Activated naive CD8-positive, alpha-beta T cell (primary cell): ENCODE measurements around the gene MAPT.
A peak's percentile ranks its signal among the peaks of the same experiment; 100 is the strongest.

Experiments used
- H3K27ac Mint-ChIP-seq: one replicate; pipeline ENCODE4 v1.8.0; 2021; ENCODE audit warnings: mixed read lengths
- H3K27me3 Mint-ChIP-seq: one replicate; pipeline ENCODE4 v1.8.0; 2021; ENCODE audit warnings: mixed read lengths
- H3K36me3 Mint-ChIP-seq: one replicate; pipeline ENCODE4 v1.8.0; 2021; ENCODE audit warnings: mixed read lengths
- H3K4me1 Mint-ChIP-seq: one replicate; pipeline ENCODE4 v1.8.0; 2021; ENCODE audit warnings: low read depth, mixed read lengths
- H3K4me3 Mint-ChIP-seq: one replicate; pipeline ENCODE4 v1.8.0; 2021; ENCODE audit warnings: mild to moderate bottlenecking, mixed read lengths
- H3K9me3 Mint-ChIP-seq: one replicate; pipeline ENCODE4 v1.8.0; 2021; ENCODE audit warnings: low read depth, mixed read lengths

MAPT gene

GRCh38 chr17:45894022-45894784, at the start of gene MAPT:
TSS of gene MAPT (plus strand) at chr17:45894554. CDS start at chr17:45962338, 67,784 bp downstream.
- peaks cover 14% of the 10 kb centered on the region for H3K27me3 Mint-ChIP-seq
- peak within 1 kb of the TSS; percentile 86 for H3K4me3 Mint-ChIP-seq
- peaks cover 15% of the 10 kb centered on the region for H3K4me1 Mint-ChIP-seq
- peak within 1 kb of the TSS; percentile 58 for H3K27ac Mint-ChIP-seq
- H3K9me3 Mint-ChIP-seq, result no peaks in the 10 kb centered on the region
- no peaks in the 10 kb centered on the region for H3K36me3 Mint-ChIP-seq

DNA sequence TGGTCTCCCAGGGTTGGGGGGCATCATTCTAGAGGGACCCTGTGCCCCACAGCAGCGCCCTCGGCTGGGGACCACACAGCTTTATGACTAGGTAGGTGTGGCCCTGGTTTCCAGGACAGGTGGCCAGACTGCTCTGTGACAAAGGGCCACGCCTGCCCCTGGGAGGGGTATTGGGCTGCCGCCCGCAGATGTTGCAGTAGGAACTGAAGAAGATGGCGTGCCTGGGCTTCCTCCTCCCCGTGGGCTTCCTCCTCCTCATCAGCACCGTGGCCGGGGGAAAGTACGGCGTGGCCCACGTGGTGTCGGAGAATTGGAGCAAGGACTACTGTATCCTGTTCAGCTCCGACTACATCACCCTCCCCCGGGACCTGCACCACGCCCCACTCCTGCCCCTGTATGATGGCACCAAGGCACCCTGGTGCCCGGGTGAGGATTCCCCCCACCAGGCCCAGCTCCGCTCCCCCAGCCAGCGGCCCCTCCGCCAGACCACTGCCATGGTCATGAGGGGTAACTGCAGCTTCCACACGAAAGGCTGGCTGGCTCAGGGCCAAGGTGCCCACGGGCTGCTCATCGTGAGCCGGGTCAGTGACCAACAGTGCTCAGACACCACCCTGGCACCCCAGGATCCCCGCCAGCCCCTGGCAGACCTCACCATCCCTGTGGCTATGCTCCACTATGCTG, 49.5 kb upstream of the MAPT start, which contains the start of gene SPPL2C:
SPPL2C (plus strand) TSS at position 187 of the 681 bp plus-strand sequence; CDS start at position 213, 26 bp downstream.
- Mint-ChIP-seq H3K4me1 (no peaks in the 10 kb centered on the region), H3K9me3 (no peaks in the 10 kb centered on the region), H3K36me3 (no peaks in the 10 kb centered on the region), H3K4me3 (no peak within 1 kb of the TSS), H3K27me3 (no peaks in the 10 kb centered on the region), H3K27ac (no peak within 1 kb of the TSS)

DNA sequence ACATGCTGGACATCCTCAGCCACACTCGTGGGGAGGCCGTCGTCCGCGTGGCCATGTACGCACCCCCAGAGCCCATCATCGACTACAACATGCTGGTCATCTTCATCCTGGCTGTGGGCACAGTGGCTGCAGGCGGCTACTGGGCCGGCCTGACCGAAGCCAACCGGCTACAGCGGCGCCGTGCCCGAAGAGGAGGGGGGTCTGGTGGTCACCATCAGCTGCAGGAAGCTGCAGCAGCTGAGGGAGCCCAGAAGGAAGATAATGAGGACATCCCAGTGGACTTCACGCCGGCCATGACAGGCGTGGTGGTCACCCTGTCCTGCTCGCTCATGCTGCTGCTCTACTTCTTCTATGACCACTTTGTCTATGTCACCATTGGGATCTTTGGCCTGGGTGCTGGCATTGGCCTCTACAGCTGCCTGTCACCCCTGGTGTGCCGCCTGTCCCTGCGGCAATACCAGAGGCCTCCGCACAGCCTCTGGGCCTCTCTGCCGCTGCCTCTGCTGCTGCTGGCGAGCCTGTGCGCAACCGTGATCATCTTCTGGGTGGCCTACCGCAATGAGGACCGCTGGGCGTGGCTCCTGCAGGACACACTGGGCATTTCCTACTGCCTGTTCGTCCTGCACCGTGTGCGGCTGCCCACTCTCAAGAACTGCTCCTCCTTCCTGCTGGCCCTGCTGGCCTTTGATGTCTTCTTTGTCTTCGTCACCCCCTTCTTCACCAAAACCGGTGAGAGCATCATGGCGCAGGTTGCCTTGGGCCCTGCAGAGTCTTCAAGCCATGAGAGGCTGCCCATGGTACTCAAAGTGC, 48.8 kb upstream of the MAPT start:
- H3K4me1 Mint-ChIP-seq, result no peaks in the 10 kb centered on the region
- no peak overlapping the region for H3K27ac Mint-ChIP-seq
- H3K27me3 Mint-ChIP-seq, result no peaks in the 10 kb centered on the region
- no peaks in the 10 kb centered on the region for H3K9me3 Mint-ChIP-seq
- no peak overlapping the region for H3K4me3 Mint-ChIP-seq
- no peaks in the 10 kb centered on the region for H3K36me3 Mint-ChIP-seq

DNA sequence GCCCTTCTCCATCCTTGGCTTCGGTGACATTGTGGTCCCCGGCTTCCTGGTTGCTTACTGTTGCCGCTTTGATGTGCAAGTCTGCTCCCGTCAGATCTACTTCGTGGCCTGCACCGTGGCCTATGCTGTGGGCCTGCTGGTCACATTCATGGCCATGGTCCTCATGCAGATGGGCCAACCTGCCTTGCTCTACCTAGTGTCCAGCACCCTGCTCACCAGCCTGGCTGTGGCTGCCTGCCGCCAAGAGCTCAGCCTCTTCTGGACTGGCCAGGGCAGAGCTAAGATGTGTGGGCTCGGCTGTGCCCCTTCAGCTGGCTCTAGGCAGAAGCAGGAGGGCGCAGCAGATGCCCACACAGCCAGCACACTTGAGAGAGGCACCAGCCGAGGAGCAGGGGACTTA, 48.1 kb upstream of the MAPT start:
- no peak overlapping the region for H3K27ac Mint-ChIP-seq
- H3K4me3 Mint-ChIP-seq, result no peak overlapping the region
- no peaks in the 10 kb centered on the region for H3K27me3 Mint-ChIP-seq
- H3K9me3 Mint-ChIP-seq, result no peaks in the 10 kb centered on the region
- H3K36me3 Mint-ChIP-seq, result no peaks in the 10 kb centered on the region
- no peaks in the 10 kb centered on the region for H3K4me1 Mint-ChIP-seq

- H3K27ac Mint-ChIP-seq, result no peak overlapping the region
- no peak overlapping the region for H3K4me3 Mint-ChIP-seq
- no peaks in the 10 kb centered on the region for H3K4me1 Mint-ChIP-seq
- no peaks in the 10 kb centered on the region for H3K36me3 Mint-ChIP-seq
- no peaks in the 10 kb centered on the region for H3K9me3 Mint-ChIP-seq
- no peaks in the 10 kb centered on the region for H3K27me3 Mint-ChIP-seq
These were observed 47.7 kb upstream of the MAPT start for GRCh38 chr17:45846646-45847045.

DNA sequence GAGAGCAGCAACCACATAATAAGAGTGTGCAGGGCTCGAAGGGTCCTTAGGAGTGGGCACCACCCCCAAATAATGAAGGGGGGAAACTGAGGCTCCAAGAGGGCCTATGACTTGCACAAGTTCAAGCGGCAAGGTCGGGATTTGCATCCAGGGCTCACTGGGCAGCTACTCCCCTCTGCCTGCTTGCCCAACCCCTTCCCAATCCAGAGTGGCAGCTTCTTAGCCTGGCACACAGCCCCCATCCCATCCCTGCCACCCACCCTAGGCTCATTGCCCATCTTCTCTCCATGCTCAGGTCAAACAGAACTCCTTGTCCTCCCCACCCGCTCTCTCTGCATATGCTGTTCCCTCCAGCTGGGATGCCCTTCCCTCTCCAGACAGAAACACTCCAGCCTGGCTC, 47.3 kb upstream of the MAPT start:
- Mint-ChIP-seq H3K4me3 (no peak overlapping the region), H3K9me3 (no peaks in the 10 kb centered on the region), H3K27me3 (no peaks in the 10 kb centered on the region), H3K27ac (no peak overlapping the region), H3K4me1 (no peaks in the 10 kb centered on the region), H3K36me3 (no peaks in the 10 kb centered on the region)

DNA sequence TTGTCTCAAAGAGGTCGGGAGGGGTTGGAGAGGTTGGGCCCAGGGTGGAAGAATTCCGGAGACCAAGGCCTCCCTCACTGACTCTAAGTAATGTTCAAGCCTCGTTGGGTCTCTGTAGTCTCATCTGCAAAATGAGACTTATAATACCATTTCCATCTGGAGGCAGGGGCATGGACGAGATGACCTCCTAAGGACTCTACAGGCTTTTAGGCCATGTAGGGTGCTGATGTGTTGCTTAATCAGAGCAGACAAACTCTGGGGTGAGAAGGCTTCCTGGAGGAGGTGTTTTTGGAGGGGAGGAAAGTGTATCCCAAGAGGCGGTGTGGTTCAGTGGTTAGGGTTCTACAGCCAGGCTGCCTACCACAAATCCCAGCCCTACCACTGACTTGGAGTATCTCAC, 46.6 kb upstream of the MAPT start:
- Mint-ChIP-seq H3K4me1 (peaks cover 2% of the 10 kb centered on the region), H3K27ac (no peak overlapping the region), H3K36me3 (no peaks in the 10 kb centered on the region), H3K27me3 (no peaks in the 10 kb centered on the region), H3K4me3 (no peak overlapping the region), H3K9me3 (no peaks in the 10 kb centered on the region)

DNA sequence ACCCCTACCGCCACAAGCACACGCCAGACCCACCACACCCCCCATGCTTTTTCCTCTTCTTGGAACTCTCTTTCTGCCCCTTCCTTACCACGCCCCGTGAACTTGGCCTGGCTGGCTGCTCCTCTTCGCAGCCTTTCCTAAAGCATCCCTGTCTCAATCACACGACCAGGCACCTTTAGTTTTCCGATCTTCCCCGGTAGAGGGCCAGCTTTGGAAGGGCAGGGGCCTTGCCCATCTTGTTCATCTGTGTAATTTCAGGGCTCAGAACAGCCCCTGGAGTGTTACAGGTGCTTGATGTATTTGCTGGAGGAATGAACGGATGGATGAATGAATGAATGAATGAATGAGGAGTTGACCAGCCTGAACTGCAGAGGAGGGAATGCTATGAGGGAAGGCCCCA, 45.9 kb upstream of the MAPT start:
- Mint-ChIP-seq H3K27ac (no peak overlapping the region), H3K9me3 (no peaks in the 10 kb centered on the region), H3K4me1 (peaks cover 4% of the 10 kb centered on the region)

DNA sequence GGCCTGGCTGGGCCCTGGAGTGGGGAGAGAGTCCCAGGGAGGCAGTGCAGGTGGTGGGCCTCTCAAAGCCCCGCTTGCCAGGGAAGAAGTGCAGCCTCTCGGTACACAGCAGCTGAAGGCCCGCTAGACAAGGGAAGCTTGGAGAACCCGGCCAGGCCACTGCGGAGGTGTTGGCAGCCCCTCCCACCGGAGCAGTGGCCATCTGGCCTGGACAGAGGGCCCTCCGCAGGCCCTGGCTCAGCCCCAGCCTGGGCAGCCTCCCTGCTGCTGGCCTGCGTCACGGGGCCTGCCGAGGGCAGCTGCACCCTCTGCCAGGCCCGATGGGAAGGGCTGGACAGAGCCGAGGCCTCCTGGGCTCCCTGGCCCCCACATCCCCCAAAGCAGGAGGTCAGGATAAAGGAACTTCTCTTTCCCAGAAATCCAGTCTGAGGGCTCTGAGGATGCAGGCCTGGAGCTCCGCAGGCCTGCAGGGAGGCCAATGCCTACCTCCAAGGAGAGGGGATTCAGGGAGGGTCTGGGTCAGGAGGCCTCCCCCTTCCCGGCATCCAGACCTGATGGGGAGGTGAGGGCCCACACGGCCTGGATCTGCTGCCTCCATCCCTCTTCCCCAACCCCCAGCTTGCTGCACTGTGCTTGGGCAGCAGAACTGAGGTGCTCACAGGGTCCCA, 45.4 kb upstream of the MAPT start:
- H3K9me3 Mint-ChIP-seq, result no peaks in the 10 kb centered on the region
- H3K4me1 Mint-ChIP-seq, result peaks cover 4% of the 10 kb centered on the region
- H3K27me3 Mint-ChIP-seq, result no peaks in the 10 kb centered on the region
- H3K36me3 Mint-ChIP-seq, result no peaks in the 10 kb centered on the region
- H3K27ac Mint-ChIP-seq, result no peak overlapping the region
- no peak overlapping the region for H3K4me3 Mint-ChIP-seq

More for the DNA sequence above, 45.9 kb upstream of the MAPT start:
- no peak overlapping the region for H3K4me3 Mint-ChIP-seq
- H3K27me3 Mint-ChIP-seq, result no peaks in the 10 kb centered on the region
- no peaks in the 10 kb centered on the region for H3K36me3 Mint-ChIP-seq

DNA sequence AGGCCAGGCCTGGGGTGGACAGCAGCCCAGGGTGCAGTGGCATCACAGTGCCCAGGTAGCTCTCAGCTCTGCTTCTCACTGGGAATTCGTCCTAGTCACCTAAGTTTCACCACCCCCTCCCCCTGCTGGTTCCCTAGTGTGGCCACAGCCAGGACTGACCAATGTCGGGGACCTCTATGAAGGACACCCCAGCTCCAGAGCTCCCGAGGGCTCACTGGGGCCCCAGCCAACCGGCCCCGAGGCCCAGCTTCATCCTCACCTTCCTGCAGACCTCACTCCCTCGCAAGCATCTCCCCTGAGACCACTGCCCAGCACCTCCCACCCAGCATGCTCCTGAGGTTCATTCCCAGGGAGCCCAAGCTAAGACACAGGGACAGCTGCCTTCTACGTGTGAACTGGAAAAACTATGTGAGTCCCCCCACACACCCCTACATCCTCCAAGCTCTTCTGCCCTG, 44.8 kb upstream of the MAPT start:
- Mint-ChIP-seq H3K4me3 (no peak overlapping the region), H3K27me3 (no peaks in the 10 kb centered on the region), H3K4me1 (peaks cover 4% of the 10 kb centered on the region)

DNA sequence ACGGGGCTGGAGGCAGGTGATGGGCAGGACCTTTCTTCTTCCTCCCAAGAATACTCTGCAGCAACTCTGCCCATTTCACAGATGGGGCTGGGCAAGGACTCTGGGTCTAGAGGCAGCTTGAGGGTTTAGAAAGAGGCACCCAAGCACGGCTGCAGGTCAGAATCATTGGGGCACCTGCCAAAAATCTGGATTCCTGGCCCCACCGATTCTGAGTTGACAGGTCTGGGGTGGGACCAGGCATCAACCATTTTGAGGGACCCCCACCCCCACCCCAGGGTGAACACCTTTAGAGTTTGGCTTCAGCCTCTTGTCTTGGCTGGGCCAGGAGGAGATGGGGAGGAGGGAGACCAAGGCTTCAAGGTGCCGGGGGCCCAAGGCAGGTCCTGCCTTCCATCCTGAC, 44.3 kb upstream of the MAPT start:
- H3K36me3 Mint-ChIP-seq, result no peaks in the 10 kb centered on the region
- H3K27me3 Mint-ChIP-seq, result no peaks in the 10 kb centered on the region
- H3K4me1 Mint-ChIP-seq, result peaks cover 4% of the 10 kb centered on the region
- H3K27ac Mint-ChIP-seq, result no peak overlapping the region
- H3K4me3 Mint-ChIP-seq, result no peak overlapping the region
- no peaks in the 10 kb centered on the region for H3K9me3 Mint-ChIP-seq

More for the DNA sequence above, 44.8 kb upstream of the MAPT start:
- no peaks in the 10 kb centered on the region for H3K36me3 Mint-ChIP-seq
- no peak overlapping the region for H3K27ac Mint-ChIP-seq
- H3K9me3 Mint-ChIP-seq, result no peaks in the 10 kb centered on the region

DNA sequence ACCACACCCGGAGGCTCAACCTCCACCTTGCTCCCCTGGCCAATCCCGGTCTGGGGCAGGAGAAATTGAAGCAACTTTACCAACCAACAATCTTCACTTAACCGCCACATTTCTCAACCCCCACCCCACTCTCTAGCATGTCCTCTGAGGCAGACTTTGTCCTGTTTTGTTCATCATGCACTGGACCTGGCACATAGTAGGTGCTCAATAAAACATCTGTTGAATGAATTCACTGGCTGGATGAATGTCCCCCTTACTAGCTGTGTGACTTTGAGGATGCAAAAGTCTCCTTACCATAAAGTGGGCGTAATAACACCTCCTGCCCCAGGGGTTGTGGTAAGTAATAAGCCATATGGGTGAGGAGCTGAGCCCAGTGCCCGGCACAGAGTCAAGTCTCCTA, 43.9 kb upstream of the MAPT start:
- Mint-ChIP-seq H3K27ac (peak overlapping the region; percentile 34), H3K9me3 (no peaks in the 10 kb centered on the region), H3K36me3 (no peaks in the 10 kb centered on the region), H3K4me3 (no peak overlapping the region), H3K4me1 (peaks cover 4% of the 10 kb centered on the region), H3K27me3 (no peaks in the 10 kb centered on the region)

- Mint-ChIP-seq H3K27ac (no peak overlapping the region), H3K4me1 (peaks cover 4% of the 10 kb centered on the region), H3K9me3 (no peaks in the 10 kb centered on the region), H3K4me3 (no peak overlapping the region), H3K36me3 (no peaks in the 10 kb centered on the region), H3K27me3 (no peaks in the 10 kb centered on the region)
These were observed 43.3 kb upstream of the MAPT start for GRCh38 chr17:45851022-45851421.

DNA sequence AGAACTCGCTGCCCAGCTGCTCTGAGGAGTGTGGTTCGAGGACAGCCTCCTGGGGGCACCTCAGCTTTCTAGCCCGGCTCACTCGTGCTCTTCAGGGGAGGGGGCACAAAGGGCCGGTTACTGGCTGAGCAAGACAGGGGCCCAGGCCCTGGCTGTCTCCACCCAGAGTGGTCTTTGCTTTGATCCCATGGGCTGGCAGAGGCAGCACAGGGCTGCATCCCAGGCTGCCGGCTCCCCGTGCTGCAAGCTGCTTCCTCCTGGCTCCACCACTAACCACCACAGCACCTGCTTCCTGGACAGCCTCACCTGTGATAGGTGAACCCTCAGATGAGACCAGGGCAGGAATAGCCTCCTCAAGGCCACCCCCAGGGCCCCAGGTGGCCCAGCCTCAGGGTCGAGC, 42.9 kb upstream of the MAPT start:
- Mint-ChIP-seq H3K36me3 (no peaks in the 10 kb centered on the region), H3K4me1 (peaks cover 4% of the 10 kb centered on the region), H3K4me3 (no peak overlapping the region), H3K9me3 (no peaks in the 10 kb centered on the region), H3K27ac (no peak overlapping the region), H3K27me3 (no peaks in the 10 kb centered on the region)
